Motor neuron (in vitro differentiated cells): ENCODE results near the gene DNAJB6. TPM values are rescaled to one million over a fixed set of nuclear protein-coding genes. Genes with fewer than 3 reads are reported as not detected.

Experiments
- ATAC-seq, 8 experiments: fragments of 200-7000 bp; cut with Tn5 transposase; replicated peaks in 6 of 8; 2 replicates each; pipeline ENCODE4 v1.8.0; 2021; ENCODE audit warnings: mild to moderate bottlenecking in 8 of 8, moderate library complexity in 8 of 8
- H3K27ac ChIP-seq, 2 donors: fragments of 250-450 bp; sonication (Bioruptor Pico); 2 replicates each; pipeline ENCODE4 v1.9.0; 2021; ENCODE audit warnings: antibody characterized with exemption in 2 of 2, mild to moderate bottlenecking in 2 of 2, moderate library complexity in 1 of 2
- H3K4me1 ChIP-seq, 2 donors: fragments of 250-450 bp; sonication (Bioruptor Pico); replicated peaks in 1 of 2; 2 replicates each; pipeline ENCODE4 v1.6.1; 2021; ENCODE audit warnings: antibody characterized with exemption in 2 of 2, mild to moderate bottlenecking in 2 of 2, moderate library complexity in 1 of 2
- H3K4me3 ChIP-seq, 5 donors: fragments of 250-450 bp; sonication (Bioruptor Pico); 2 replicates each; pipeline ENCODE4 v1.9.0; 2021; ENCODE audit warnings: antibody characterized with exemption in 5 of 5, mild to moderate bottlenecking in 5 of 5, moderate library complexity in 4 of 5
- WGBS, 10 experiments: fragments of 450-650 bp; shearing (Covaris generic); methylation state at CpG; one replicate each; pipeline ENCODE4 v1.0.0; 2022; 5-methylcytosine and 5-hydroxymethylcytosine counted together
- in situ Hi-C, 9 experiments: fragments of 400-800 bp; cut with MboI; loops; one replicate each; pipeline ENCODE4 v1.15.0; 2021; ENCODE audit warnings: low sequenced_read_pairs in 9 of 9, low pct_unique_long_range_greater_than_20kb in 2 of 9; ENCODE audit not compliant: unreplicated experiment in 9 of 9
- total RNA-seq, 8 experiments: library from RNA; unstranded; fragments of 300-600 nt; gene quantifications; 2 replicates each; pipeline versions ENCODE4 v1.2.3 to v1.2.4, GENCODE V29; 2022

DNAJB6 gene
- total RNA-seq, 8 experiments from 2014 or later = 74.7 to 138 (median 109) TPM

- in situ Hi-C loops = no loop called here
- Histone ChIP-seq H3K27ac (no peak overlapping the region), H3K4me3 (no peak overlapping the region), H3K4me1 (peaks cover 9 to 16% of the 10 kb centered on the region in 2 donors)
- no peak for ATAC-seq
- WGBS, 10 experiments = 51 to 97% (median 82%) methylated on average over 3 to 11 of the region's 11 CpGs; no CpG with 5 or more reads in 1 of the 10 experiments
Measured at GRCh38 chr7:157436076-157436475, 99.3 kb downstream of the DNAJB6 start.

GRCh38 chr7:157436763-157437480, 100.1 kb downstream of the DNAJB6 start:
- Histone ChIP-seq H3K27ac (no peak overlapping the region), H3K4me1 (peaks cover 9 to 16% of the 10 kb centered on the region in 2 donors), H3K4me3 (no peak overlapping the region)
- 10 to 94% (median 70%) methylated on average over 1 to 10 of the region's 13 CpGs; no CpG with 5 or more reads in 2 of the 10 experiments for WGBS, 10 experiments
- in situ Hi-C loops = no loop called here
- ATAC-seq = no peak

GRCh38 chr7:157437519-157438061, 100.8 kb downstream of the DNAJB6 start:
- no peak overlapping the region for H3K4me3 ChIP-seq
- ATAC-seq = peak in 1 of 8 experiments; percentile 11
- 39 to 87% (median 77%) methylated on average over 1 to 7 of the region's 9 CpGs; no CpG with 5 or more reads in 5 of the 10 experiments for WGBS, 10 experiments
- peaks cover 3 to 12% of the 10 kb centered on the region in 2 donors for H3K4me1 ChIP-seq
- in situ Hi-C loops = no loop called here
- no peak overlapping the region for H3K27ac ChIP-seq

GRCh38 chr7:157438121-157439025, 101.6 kb downstream of the DNAJB6 start:
- Histone ChIP-seq H3K4me3 (no peak overlapping the region), H3K4me1 (peaks cover 0 to 9% of the 10 kb centered on the region in 2 donors), H3K27ac (no peak overlapping the region)
- in situ Hi-C loops = no loop called here
- 53 to 100% (median 93%) methylated on average over 1 to 6 of the region's 18 CpGs; no CpG with 5 or more reads in 5 of the 10 experiments for WGBS, 10 experiments
- peak in 5 of 8 experiments; percentile 22 to 47 (median 41) for ATAC-seq

- peaks cover 0 to 9% of the 10 kb centered on the region in 2 donors for H3K4me1 ChIP-seq
- H3K4me3 ChIP-seq = no peak overlapping the region
- in situ Hi-C loops = no loop called here
- no peak for ATAC-seq
- H3K27ac ChIP-seq = no peak overlapping the region
- 90 to 100% methylated on average over 1 to 2 of the region's 6 CpGs; no CpG with 5 or more reads in 8 of the 10 experiments for WGBS, 10 experiments
Measured at GRCh38 chr7:157439149-157439548, 102.3 kb downstream of the DNAJB6 start.

- in situ Hi-C loops = no loop called here
- 0 to 100% (median 50%) methylated on average over 1 to 2 of the region's 3 CpGs; no CpG with 5 or more reads in 5 of the 10 experiments for WGBS, 10 experiments
- H3K4me1 ChIP-seq = peaks cover 0 to 7% of the 10 kb centered on the region in 2 donors
- H3K27ac ChIP-seq = no peak overlapping the region
- no peak overlapping the region for H3K4me3 ChIP-seq
- ATAC-seq = no peak
Measured at GRCh38 chr7:157439761-157440160, 103.0 kb downstream of the DNAJB6 start.

- ATAC-seq = no peak
- no peak overlapping the region for H3K27ac ChIP-seq
- 40 to 100% (median 89%) methylated on average over 1 to 9 of the region's 22 CpGs; no CpG with 5 or more reads in 4 of the 10 experiments for WGBS, 10 experiments
Measured at GRCh38 chr7:157440346-157441022, 103.7 kb downstream of the DNAJB6 start.

GRCh38 chr7:157441023-157441399, 104.2 kb downstream of the DNAJB6 start:
- ATAC-seq = no peak
- no peak overlapping the region for H3K4me3 ChIP-seq
- peaks cover 0 to 11% of the 10 kb centered on the region in 2 donors for H3K4me1 ChIP-seq
- in situ Hi-C loops = no loop called here
- H3K27ac ChIP-seq = no peak overlapping the region
- 60 to 100% (median 98%) methylated on average over 1 to 10 of the region's 17 CpGs; no CpG with 5 or more reads in 6 of the 10 experiments for WGBS, 10 experiments

More at GRCh38 chr7:157440346-157441022, 103.7 kb downstream of the DNAJB6 start:
- Histone ChIP-seq H3K4me3 (no peak overlapping the region), H3K4me1 (peaks cover 0 to 11% of the 10 kb centered on the region in 2 donors)
- in situ Hi-C loops = no loop called here

GRCh38 chr7:157442456-157442855, 105.7 kb downstream of the DNAJB6 start:
- no peak overlapping the region for H3K4me3 ChIP-seq
- ATAC-seq = no peak
- WGBS, 10 experiments = 75 to 96% (median 93%) methylated on average over 4 to 13 of the region's 23 CpGs; no CpG with 5 or more reads in 6 of the 10 experiments
- in situ Hi-C loops = no loop called here
- H3K27ac ChIP-seq = no peak overlapping the region
- H3K4me1 ChIP-seq = peaks cover 0 to 7% of the 10 kb centered on the region in 2 donors

GRCh38 chr7:157442993-157443831, 106.4 kb downstream of the DNAJB6 start:
- H3K27ac ChIP-seq = no peak overlapping the region
- peaks cover 0 to 7% of the 10 kb centered on the region in 2 donors for H3K4me1 ChIP-seq
- in situ Hi-C loops = no loop called here
- WGBS, 10 experiments = 32 to 100% (median 92%) methylated on average over 3 to 8 of the region's 42 CpGs; no CpG with 5 or more reads in 4 of the 10 experiments
- no peak overlapping the region for H3K4me3 ChIP-seq
- ATAC-seq = no peak

GRCh38 chr7:157444011-157444842, 107.4 kb downstream of the DNAJB6 start:
- H3K27ac ChIP-seq = no peak overlapping the region
- H3K4me3 ChIP-seq = no peak overlapping the region
- in situ Hi-C loops = no loop called here
- ATAC-seq = no peak
- WGBS, 10 experiments = 0 to 94% (median 64%) methylated on average over 1 to 10 of the region's 27 CpGs; no CpG with 5 or more reads in 4 of the 10 experiments
- H3K4me1 ChIP-seq = peaks cover 0 to 7% of the 10 kb centered on the region in 2 donors
